PC-9 (cell line): Measurements from ENCODE around the gene SETD3. TPM values are rescaled to one million over a fixed set of nuclear protein-coding genes. Genes with fewer than 3 reads are reported as not detected.
A peak's percentile ranks its signal among the peaks of the same experiment; 100 is the strongest.

Source experiments
- BruUV-seq: library from RNA; stranded (reverse); fragments of 400-500 nt; replicated peaks from 2 replicates; lab custom pipeline; 2021; lab: Mats Ljungman, UMichigan
- CTCF ChIA-PET: fragments of 300-600 bp; sonication (Branson Sonifier 250); formaldehyde crosslinking; loops from one replicate; lab custom pipeline; 2022; ENCODE audit warnings: antibody characterized with exemption; lab: Charles Lee
- POLR2A ChIA-PET: fragments of 300-600 bp; sonication (Branson Sonifier 250); formaldehyde crosslinking; loops from one replicate; lab custom pipeline; 2022; ENCODE audit warnings: antibody characterized with exemption; ENCODE audit not compliant: unreplicated experiment; lab: Charles Lee
- DNase-seq, 2 experiments: peaks; one replicate each; pipeline versions ENCODE4 v3.0.0 to v3.0.0-alpha.2; 2015 to 2022; ENCODE audit warnings: mixed read lengths in 1 of 2
- H2AFZ ChIP-seq: fragments of 200-600 bp; sonication (generic); 2 replicates; pipeline ENCODE4 v1.8.1; 2017; ENCODE audit warnings: antibody characterized with exemption
- H3F3A ChIP-seq: fragments of 200-600 bp; sonication (generic); 2 replicates; pipeline ENCODE4 v1.8.1; 2017; ENCODE audit warnings: antibody characterized with exemption, mild to moderate bottlenecking, low read depth; ENCODE audit not compliant: insufficient read depth
- H3K27ac ChIP-seq: fragments of 200-600 bp; sonication (generic); 2 replicates; pipeline ENCODE4 v1.6.1; 2016; ENCODE audit warnings: mixed run types
- H3K27me3 ChIP-seq: fragments of 200-600 bp; sonication (generic); 2 replicates; pipeline ENCODE4 v1.6.1; 2016; ENCODE audit warnings: low read depth, mixed run types; ENCODE audit not compliant: insufficient read depth
- H3K36me3 ChIP-seq: fragments of 200-600 bp; sonication (generic); 2 replicates; pipeline ENCODE4 v1.6.1; 2016; ENCODE audit warnings: low read depth, mixed run types
- H3K4me1 ChIP-seq: fragments of 200-600 bp; sonication (generic); replicated peaks from 2 replicates; pipeline ENCODE4 v1.6.1; 2016; ENCODE audit warnings: mixed run types; ENCODE audit not compliant: insufficient read depth
- H3K4me2 ChIP-seq: fragments of 200-600 bp; sonication (generic); 2 replicates; pipeline ENCODE4 v1.6.1; 2017; ENCODE audit warnings: mixed run types
- H3K4me3 ChIP-seq: fragments of 200-600 bp; sonication (generic); 2 replicates; pipeline ENCODE4 v1.6.1; 2016; ENCODE audit warnings: mixed run types
- H3K79me2 ChIP-seq: fragments of 200-600 bp; sonication (generic); 2 replicates; pipeline ENCODE4 v1.6.1; 2017; ENCODE audit warnings: low read depth, mixed run types
- H3K9me2 ChIP-seq: fragments of 200-600 bp; sonication (generic); 2 replicates; pipeline ENCODE4 v1.8.1; 2017; ENCODE audit warnings: mild to moderate bottlenecking; ENCODE audit not compliant: insufficient read depth
- H3K9me3 ChIP-seq: fragments of 200-600 bp; sonication (generic); 2 replicates; pipeline ENCODE4 v1.8.1; 2016; ENCODE audit warnings: low read depth; ENCODE audit not compliant: insufficient read depth
- H4K20me1 ChIP-seq: fragments of 200-600 bp; sonication (generic); 2 replicates; pipeline ENCODE4 v1.8.1; 2017; ENCODE audit not compliant: insufficient read depth
- CTCF ChIP-seq: fragments of 200-600 bp; sonication (generic); conservative IDR thresholded peaks from 2 replicates; pipeline ENCODE4 v1.6.1; 2017; ENCODE audit warnings: mixed run types, antibody characterized with exemption, mild to moderate bottlenecking, moderate library complexity
- EZH2 ChIP-seq: fragments of 200-600 bp; sonication (generic); IDR thresholded peaks from 2 replicates; pipeline ENCODE4 v1.8.0; 2017; ENCODE audit warnings: antibody characterized with exemption, low read depth
- intact Hi-C: fragments of 100-400 bp; cut with micrococcal nuclease; formaldehyde crosslinking; loops from one replicate; pipeline ENCODE4 v1.10.0; 2022; ENCODE audit not compliant: unreplicated experiment
- total RNA-seq: library from RNA; stranded (reverse); gene quantifications from 2 replicates; pipeline ENCODE4 v1.2.3, GENCODE V29; 2021

Gene SETD3
- total RNA-seq, 1 experiment from 2014 or later, result 13.4 TPM

DNA sequence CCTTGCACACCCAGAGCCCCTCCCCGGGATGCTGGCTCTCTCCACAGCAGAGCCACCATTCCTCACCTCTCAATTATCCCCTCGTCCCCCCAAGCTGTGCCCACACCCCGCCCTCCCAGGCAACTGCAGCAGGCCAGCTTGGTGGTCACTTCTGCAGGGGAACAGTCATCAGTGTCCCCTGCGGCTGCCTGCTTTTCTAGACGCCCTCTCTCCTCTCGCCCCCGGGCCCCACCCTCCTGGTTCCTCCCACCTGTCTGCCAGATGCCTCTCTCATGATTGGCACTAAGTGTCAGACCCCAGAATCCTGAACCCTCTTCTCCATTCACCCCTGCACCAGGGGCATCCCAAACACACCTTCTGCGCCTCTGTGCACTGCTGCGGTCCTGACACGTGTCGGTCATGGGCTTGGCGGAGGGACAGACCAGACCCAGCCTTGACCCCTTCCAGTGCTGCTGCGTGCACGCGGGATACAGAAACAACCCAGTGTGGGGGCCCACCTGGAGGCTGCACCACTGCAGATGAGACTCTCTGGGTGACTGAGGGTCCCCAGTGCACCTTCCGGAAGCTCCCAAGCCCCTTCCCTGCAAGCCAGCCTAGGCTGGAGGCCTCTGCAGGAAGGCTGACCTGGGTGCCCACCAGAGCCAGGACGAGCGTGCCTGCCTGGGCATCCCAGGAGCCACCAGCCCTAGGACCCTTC lies 99.5 kb downstream of the SETD3 start:
- Histone ChIP-seq H3K9me3 (no peaks in the 10 kb centered on the region), H3K27ac (no peak overlapping the region), H3K4me2 (no peak overlapping the region), H3K27me3 (no peaks in the 10 kb centered on the region), H4K20me1 (no peaks in the 10 kb centered on the region), H3K4me3 (no peak overlapping the region), H3K36me3 (no peaks in the 10 kb centered on the region), H3K4me1 (peaks cover 19% of the 10 kb centered on the region), H3F3A (peaks cover 11% of the 10 kb centered on the region; the same call in 1 of the 2 replicates), H2AFZ (no peak overlapping the region), H3K9me2 (no peaks in the 10 kb centered on the region), H3K79me2 (no peaks in the 10 kb centered on the region)
- intact Hi-C loops, result loop anchor here (10.0 kb wide), 1 partner anchor 304 kb away; the partner anchor contains the start of gene CYP46A1
- no peak for DNase-seq
- TF ChIP-seq CTCF (no peak), EZH2 (no peak)
- ChIA-PET CTCF (no interaction called here), POLR2A (interaction anchor here (0.5 kb wide), 1 partner anchor 996 kb away, joined by 3 read pairs; no protein-coding TSS in a partner anchor)
- BruUV-seq, result no TSS peak

DNA sequence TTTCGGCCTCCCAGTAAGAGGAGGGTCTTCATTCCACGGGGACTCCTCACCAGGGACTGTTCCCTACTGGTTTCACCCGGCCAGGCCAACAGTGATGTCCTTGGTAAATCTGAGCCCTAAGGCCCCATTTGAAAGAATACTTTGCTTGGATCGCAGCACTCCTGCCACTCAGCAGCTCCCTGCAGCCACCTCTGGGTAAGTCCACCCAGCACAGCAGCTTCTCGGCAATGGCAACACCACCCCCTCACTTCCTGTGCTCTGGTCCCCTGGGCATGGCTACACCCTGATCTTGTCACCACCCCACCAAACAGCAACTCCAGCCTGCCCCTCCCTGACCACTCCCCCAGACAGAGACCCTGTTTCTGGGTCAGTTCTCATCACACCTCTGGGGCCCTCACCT lies 100.3 kb downstream of the SETD3 start:
- Histone ChIP-seq H3F3A (peaks cover 11% of the 10 kb centered on the region; the same call in 1 of the 2 replicates), H4K20me1 (no peaks in the 10 kb centered on the region), H2AFZ (no peak overlapping the region), H3K4me1 (peaks cover 19% of the 10 kb centered on the region), H3K9me3 (no peaks in the 10 kb centered on the region), H3K27me3 (no peaks in the 10 kb centered on the region), H3K4me3 (no peak overlapping the region), H3K36me3 (no peaks in the 10 kb centered on the region), H3K4me2 (no peak overlapping the region), H3K79me2 (no peaks in the 10 kb centered on the region), H3K9me2 (no peaks in the 10 kb centered on the region), H3K27ac (no peak overlapping the region)
- no TSS peak for BruUV-seq
- CTCF ChIA-PET, result no interaction called here
- POLR2A ChIA-PET, result no interaction called here
- no peak for DNase-seq
- TF ChIP-seq CTCF (no peak), EZH2 (no peak)
- intact Hi-C loops, result loop anchor here (10.0 kb wide), 1 partner anchor 304 kb away; the partner anchor contains the start of gene CYP46A1

GRCh38 chr14:99378782-99379214 lies 101.9 kb downstream of the SETD3 start:
- Histone ChIP-seq H3K27ac (peak overlapping the region; percentile 57), H3F3A (peaks cover 11% of the 10 kb centered on the region; the same call in 1 of the 2 replicates), H3K4me2 (peak overlapping the region; percentile 68), H3K27me3 (no peaks in the 10 kb centered on the region), H2AFZ (peak overlapping the region; percentile 52; the same call in 1 of the 2 replicates), H3K4me1 (peaks cover 18% of the 10 kb centered on the region), H3K36me3 (no peaks in the 10 kb centered on the region), H4K20me1 (no peaks in the 10 kb centered on the region), H3K9me2 (no peaks in the 10 kb centered on the region), H3K9me3 (no peaks in the 10 kb centered on the region), H3K79me2 (no peaks in the 10 kb centered on the region), H3K4me3 (peak overlapping the region; percentile 18; the same call in 1 of the 2 replicates)
- ChIA-PET POLR2A (no interaction called here), CTCF (no interaction called here)
- BruUV-seq, result no TSS peak
- DNase-seq, result peak; percentile 35 to 83
- TF ChIP-seq CTCF (no peak), EZH2 (no peak)
- intact Hi-C loops, result no loop called here
